Mucosa of stomach (tissue), 1 donor: ENCODE measurements around the gene BGN.

ENCODE experiments used
- H3K27me3 ChIP-seq: one replicate; pipeline ENCODE4 v1.7.0; 2013; ENCODE audit warnings: mild to moderate bottlenecking, low read length; ENCODE audit not compliant: control insufficient read depth, insufficient read depth
- H3K36me3 ChIP-seq: one replicate; pipeline ENCODE4 v1.7.0; 2013; ENCODE audit warnings: low read length; ENCODE audit not compliant: control insufficient read depth, insufficient read depth
- H3K4me1 ChIP-seq: one replicate; pipeline ENCODE4 v1.7.0; 2013; ENCODE audit warnings: mild to moderate bottlenecking, low read length; ENCODE audit not compliant: control insufficient read depth, insufficient read depth
- H3K4me3 ChIP-seq: one replicate; pipeline ENCODE4 v1.7.0; 2013; ENCODE audit warnings: low read length
- H3K9ac ChIP-seq: one replicate; pipeline ENCODE4 v1.7.0; 2013; ENCODE audit warnings: mild to moderate bottlenecking, low read length, moderate library complexity
- H3K9me3 ChIP-seq: one replicate; pipeline ENCODE4 v1.7.0; 2013; ENCODE audit warnings: mild to moderate bottlenecking, low read length, moderate library complexity; ENCODE audit not compliant: control insufficient read depth
- donor health status: Pancreatic carcinoma.

BGN gene

GRCh38 chrX:153491351-153491914 lies 3.3 kb upstream of the BGN start:
- H3K9ac ChIP-seq: no peak overlapping the region
- peaks cover 9% of the 10 kb centered on the region for H3K4me1 ChIP-seq
- no peaks in the 10 kb centered on the region for H3K27me3 ChIP-seq
- no peaks in the 10 kb centered on the region for H3K9me3 ChIP-seq
- no peaks in the 10 kb centered on the region for H3K36me3 ChIP-seq
- no peak overlapping the region for H3K4me3 ChIP-seq

- Histone ChIP-seq H3K9me3 (no peaks in the 10 kb centered on the region), H3K9ac (no peak overlapping the region), H3K36me3 (no peaks in the 10 kb centered on the region), H3K4me1 (peaks cover 9% of the 10 kb centered on the region), H3K4me3 (no peak overlapping the region), H3K27me3 (no peaks in the 10 kb centered on the region)
These were observed 2.9 kb upstream of the BGN start for GRCh38 chrX:153491918-153492317.

- H3K4me3 ChIP-seq: no peak overlapping the region
- peaks cover 9% of the 10 kb centered on the region for H3K4me1 ChIP-seq
- no peak overlapping the region for H3K9ac ChIP-seq
- no peaks in the 10 kb centered on the region for H3K36me3 ChIP-seq
- H3K9me3 ChIP-seq: no peaks in the 10 kb centered on the region
- H3K27me3 ChIP-seq: no peaks in the 10 kb centered on the region
These were observed 2.2 kb upstream of the BGN start for GRCh38 chrX:153492543-153492942.

GRCh38 chrX:153493085-153493484 lies 1.7 kb upstream of the BGN start:
- Histone ChIP-seq H3K27me3 (no peaks in the 10 kb centered on the region), H3K4me1 (peaks cover 9% of the 10 kb centered on the region), H3K36me3 (no peaks in the 10 kb centered on the region), H3K4me3 (no peak overlapping the region), H3K9ac (no peak overlapping the region), H3K9me3 (no peaks in the 10 kb centered on the region)

GRCh38 chrX:153494061-153494460 lies 719 bp upstream of the BGN start:
- H3K9ac ChIP-seq: no peak overlapping the region
- H3K36me3 ChIP-seq: no peaks in the 10 kb centered on the region
- H3K4me3 ChIP-seq: no peak overlapping the region
- H3K9me3 ChIP-seq: no peaks in the 10 kb centered on the region
- peaks cover 4% of the 10 kb centered on the region for H3K4me1 ChIP-seq
- no peaks in the 10 kb centered on the region for H3K27me3 ChIP-seq

- no peak overlapping the region for H3K9ac ChIP-seq
- H3K4me1 ChIP-seq: peaks cover 4% of the 10 kb centered on the region
- no peaks in the 10 kb centered on the region for H3K27me3 ChIP-seq
- H3K9me3 ChIP-seq: no peaks in the 10 kb centered on the region
- H3K4me3 ChIP-seq: no peak overlapping the region
- no peaks in the 10 kb centered on the region for H3K36me3 ChIP-seq
These were observed 577 bp downstream of the BGN start for GRCh38 chrX:153495362-153495751.

GRCh38 chrX:153495903-153496589 lies 1.3 kb downstream of the BGN start:
- H3K9me3 ChIP-seq: no peaks in the 10 kb centered on the region
- peaks cover 4% of the 10 kb centered on the region for H3K4me1 ChIP-seq
- no peaks in the 10 kb centered on the region for H3K36me3 ChIP-seq
- H3K4me3 ChIP-seq: no peak overlapping the region
- no peak overlapping the region for H3K9ac ChIP-seq
- H3K27me3 ChIP-seq: no peaks in the 10 kb centered on the region

GRCh38 chrX:153496590-153496959 lies 1.8 kb downstream of the BGN start:
- no peaks in the 10 kb centered on the region for H3K9me3 ChIP-seq
- no peak overlapping the region for H3K9ac ChIP-seq
- peaks cover 4% of the 10 kb centered on the region for H3K4me1 ChIP-seq
- no peaks in the 10 kb centered on the region for H3K27me3 ChIP-seq
- H3K36me3 ChIP-seq: no peaks in the 10 kb centered on the region
- no peak overlapping the region for H3K4me3 ChIP-seq

GRCh38 chrX:153498453-153498852 lies 3.7 kb downstream of the BGN start:
- no peaks in the 10 kb centered on the region for H3K36me3 ChIP-seq
- H3K9ac ChIP-seq: no peak overlapping the region
- peaks cover 4% of the 10 kb centered on the region for H3K4me1 ChIP-seq
- no peaks in the 10 kb centered on the region for H3K27me3 ChIP-seq
- no peaks in the 10 kb centered on the region for H3K9me3 ChIP-seq
- no peak overlapping the region for H3K4me3 ChIP-seq

GRCh38 chrX:153499341-153499740 lies 4.6 kb downstream of the BGN start:
- no peaks in the 10 kb centered on the region for H3K36me3 ChIP-seq
- no peaks in the 10 kb centered on the region for H3K9me3 ChIP-seq
- no peak overlapping the region for H3K4me3 ChIP-seq
- no peak overlapping the region for H3K9ac ChIP-seq
- H3K27me3 ChIP-seq: no peaks in the 10 kb centered on the region
- H3K4me1 ChIP-seq: peaks cover 4% of the 10 kb centered on the region

- H3K9me3 ChIP-seq: no peaks in the 10 kb centered on the region
- no peak overlapping the region for H3K9ac ChIP-seq
- peaks cover 4% of the 10 kb centered on the region for H3K4me1 ChIP-seq
- no peak overlapping the region for H3K4me3 ChIP-seq
- no peaks in the 10 kb centered on the region for H3K36me3 ChIP-seq
- no peaks in the 10 kb centered on the region for H3K27me3 ChIP-seq
These were observed 5.1 kb downstream of the BGN start for GRCh38 chrX:153499876-153500275.

GRCh38 chrX:153500676-153501280 lies 6.0 kb downstream of the BGN start:
- H3K9ac ChIP-seq: no peak overlapping the region
- no peaks in the 10 kb centered on the region for H3K4me1 ChIP-seq
- H3K36me3 ChIP-seq: no peaks in the 10 kb centered on the region
- no peaks in the 10 kb centered on the region for H3K27me3 ChIP-seq
- H3K9me3 ChIP-seq: no peaks in the 10 kb centered on the region
- no peak overlapping the region for H3K4me3 ChIP-seq
